Body of pancreas (tissue), 4 donors: ENCODE measurements around the gene RNGTT.

ENCODE experiments used
- CTCF ChIP-seq, 7 experiments: fragments of 450-650 bp in 4 of 7; fragments of 200-600 bp in 3 of 7; sonication (generic) in 3 of 7; IDR thresholded peaks; one replicate each; pipeline ENCODE4 v1.5.1; 2016 to 2019; ENCODE audit warnings: antibody characterized with exemption in 7 of 7
- POLR2A ChIP-seq, 3 donors: fragments of 450-650 bp; IDR thresholded peaks; one replicate each; pipeline ENCODE4 v1.6.1; 2016; ENCODE audit warnings: antibody characterized with exemption in 3 of 3, mild to moderate bottlenecking in 2 of 3

GRCh38 chr6:88599571-88599970 lies 363.8 kb downstream of the RNGTT start:
- no peak for TF ChIP-seq CTCF (IDR thresholded peaks at IDR 0.05)
- no peak for TF ChIP-seq POLR2A (IDR thresholded peaks at IDR 0.05)
